DOHH2 (cell line): ENCODE results near the gene CYP2D6.
"Not testable (repeated sequence)": the region's sequence is repeated elsewhere in the genome, so short reads cannot be mapped to it uniquely, and the experiment has no call there.

ENCODE experiments used
- EZH2phosphoT487 ChIP-seq: fragments of 200-600 bp; sonication (generic); IDR thresholded peaks from 2 replicates; pipeline ENCODE4 v1.6.1; 2017; ENCODE audit warnings: borderline replicate concordance, mild to moderate bottlenecking, antibody characterized with exemption, low read length, moderate library complexity, mixed read lengths
- TF ChIP-seq, protein P1 (sequence below): fragments of 200-600 bp; sonication (generic); IDR thresholded peaks from one replicate; pipeline ENCODE4 v1.5.1; 2014; ENCODE audit warnings: antibody characterized with exemption, mild to moderate bottlenecking, low read depth, low read length; ENCODE audit not compliant: poor library complexity, severe bottlenecking

DNA sequence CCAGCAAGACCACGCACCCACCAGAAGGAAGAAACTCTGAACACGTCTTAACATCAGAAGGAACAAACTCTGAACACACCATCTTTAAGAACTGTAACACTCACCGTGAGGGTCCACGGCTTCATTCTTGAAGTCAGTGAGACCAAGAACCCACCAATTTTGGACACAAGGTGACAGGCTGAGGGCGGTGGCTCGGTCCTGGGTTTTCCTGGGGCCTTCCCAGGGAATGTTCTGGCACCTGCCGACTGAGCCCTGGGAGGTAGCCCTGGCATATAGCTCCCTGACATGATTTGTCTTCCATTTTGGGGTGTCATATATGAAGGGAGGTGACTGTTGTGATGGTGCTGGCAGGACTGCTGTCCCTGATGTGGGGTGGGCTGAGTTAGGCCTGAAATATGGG, 8.9 kb upstream of the CYP2D6 start:
- TF ChIP-seq, protein P1, sequence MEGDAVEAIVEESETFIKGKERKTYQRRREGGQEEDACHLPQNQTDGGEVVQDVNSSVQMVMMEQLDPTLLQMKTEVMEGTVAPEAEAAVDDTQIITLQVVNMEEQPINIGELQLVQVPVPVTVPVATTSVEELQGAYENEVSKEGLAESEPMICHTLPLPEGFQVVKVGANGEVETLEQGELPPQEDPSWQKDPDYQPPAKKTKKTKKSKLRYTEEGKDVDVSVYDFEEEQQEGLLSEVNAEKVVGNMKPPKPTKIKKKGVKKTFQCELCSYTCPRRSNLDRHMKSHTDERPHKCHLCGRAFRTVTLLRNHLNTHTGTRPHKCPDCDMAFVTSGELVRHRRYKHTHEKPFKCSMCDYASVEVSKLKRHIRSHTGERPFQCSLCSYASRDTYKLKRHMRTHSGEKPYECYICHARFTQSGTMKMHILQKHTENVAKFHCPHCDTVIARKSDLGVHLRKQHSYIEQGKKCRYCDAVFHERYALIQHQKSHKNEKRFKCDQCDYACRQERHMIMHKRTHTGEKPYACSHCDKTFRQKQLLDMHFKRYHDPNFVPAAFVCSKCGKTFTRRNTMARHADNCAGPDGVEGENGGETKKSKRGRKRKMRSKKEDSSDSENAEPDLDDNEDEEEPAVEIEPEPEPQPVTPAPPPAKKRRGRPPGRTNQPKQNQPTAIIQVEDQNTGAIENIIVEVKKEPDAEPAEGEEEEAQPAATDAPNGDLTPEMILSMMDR = not testable (repeated sequence)
- not testable (repeated sequence) for TF ChIP-seq EZH2phosphoT487
